Thyroid gland (tissue), 4 donors: Measurements from ENCODE around the gene MAEA.

ENCODE experiments used
- CTCF ChIP-seq, 6 experiments: fragments of 200-600 bp in 3 of 6; fragments of 450-650 bp in 3 of 6; sonication (generic) in 3 of 6; IDR thresholded peaks; one replicate each; pipeline ENCODE4 v1.5.1; 2016 to 2019; ENCODE audit warnings: antibody characterized with exemption in 6 of 6, mild to moderate bottlenecking in 2 of 6, inconsistent platforms in 1 of 6, moderate library complexity in 1 of 6
- POLR2A ChIP-seq, 2 donors: fragments of 450-650 bp; IDR thresholded peaks; one replicate each; pipeline ENCODE4 v1.6.1; 2017; ENCODE audit warnings: antibody characterized with exemption in 2 of 2, mild to moderate bottlenecking in 2 of 2, moderate library complexity in 1 of 2

- TF ChIP-seq CTCF (IDR thresholded peaks at IDR 0.05) = no peak
- no peak for TF ChIP-seq POLR2A (IDR thresholded peaks at IDR 0.05)
Observed at GRCh38 chr4:1244978-1245471, 44.7 kb upstream of the MAEA start.
